Esophagus squamous epithelium (tissue), 5 donors: ENCODE data around the gene B4GALNT4. TPM values are rescaled to one million over a fixed set of nuclear protein-coding genes. Genes with fewer than 3 reads are reported as not detected.
A peak's percentile ranks its signal among the peaks of the same experiment; 100 is the strongest.

Experiments
- DNase-seq: peaks from one replicate; lab custom pipeline; 2025; lab: John Stamatoyannopoulos, UW
- H3K27ac ChIP-seq, 4 donors: fragments of 200-600 bp; sonication (generic); one replicate each; pipeline ENCODE4 v1.5.1; 2016 to 2019; ENCODE audit warnings: mild to moderate bottlenecking in 1 of 4
- H3K27me3 ChIP-seq, 4 donors: fragments of 200-600 bp; sonication (generic); 1 replicate in 3 of 4; 2 replicates in 1 of 4; pipeline versions ENCODE4 v1.5.1 to v1.6.0; 2017 to 2021; ENCODE audit warnings: antibody characterized with exemption in 1 of 4
- H3K36me3 ChIP-seq, 3 donors: fragments of 200-600 bp; sonication (generic); one replicate each; pipeline ENCODE4 v1.5.1; 2016 to 2019
- H3K4me1 ChIP-seq, 3 donors: fragments of 200-600 bp; sonication (generic); one replicate each; pipeline ENCODE4 v1.5.1; 2017 to 2019
- H3K4me3 ChIP-seq, 4 donors: fragments of 200-600 bp; sonication (generic); 1 replicate in 3 of 4; 2 replicates in 1 of 4; pipeline ENCODE4 v1.5.1; 2016 to 2019; ENCODE audit warnings: mild to moderate bottlenecking in 2 of 4, moderate library complexity in 1 of 4
- H3K9me3 ChIP-seq, 3 donors: fragments of 200-600 bp; sonication (generic); one replicate each; pipeline ENCODE4 v1.5.1; 2016 to 2019
- CTCF ChIP-seq, 6 experiments: fragments of 450-650 bp in 4 of 6; fragments of 200-600 bp in 2 of 6; sonication (generic) in 2 of 6; IDR thresholded peaks; one replicate each; pipeline ENCODE4 v1.5.1; 2016 to 2019; ENCODE audit warnings: antibody characterized with exemption in 6 of 6, mild to moderate bottlenecking in 4 of 6, moderate library complexity in 4 of 6
- POLR2A ChIP-seq, 4 donors: fragments of 450-650 bp; IDR thresholded peaks; one replicate each; pipeline ENCODE4 v1.6.1; 2017; ENCODE audit warnings: antibody characterized with exemption in 4 of 4, mild to moderate bottlenecking in 4 of 4, moderate library complexity in 3 of 4
- WGBS, 2 donors: methylation state at CpG; one replicate each; pipeline ENCODE4 v1.1.5; 2018; 5-methylcytosine and 5-hydroxymethylcytosine counted together
- intact Hi-C: fragments of 100-400 bp; cut with DNase I; formaldehyde crosslinking; loops from one replicate; pipeline ENCODE4 v1.15.0; 2022
- total RNA-seq, 4 donors: library from RNA; depleted of rRNA; stranded (reverse); fragments of >200 nt; gene quantifications; one replicate each; pipeline ENCODE4 v1.1.0, GENCODE V29; 2016
- donor health status: DM: yes; HTN: yes; CAD: no.

B4GALNT4 gene
- total RNA-seq, 4 donors from 2014 or later = 0.97 to 7.9 (median 3.3) TPM

GRCh38 chr11:364991-365725, 4.1 kb upstream of the B4GALNT4 start:
- H3K27me3 ChIP-seq = peaks cover 6 to 62% (median 14%) of the 10 kb centered on the region in 4 donors
- no peak overlapping the region for H3K27ac ChIP-seq
- 70 to 84% methylated on average over 9 to 22 of the region's 22 CpGs for WGBS, 2 donors
- DNase-seq = no peak
- H3K4me1 ChIP-seq = peaks cover 12 to 33% (median 13%) of the 10 kb centered on the region in 3 donors
- no peak overlapping the region for H3K4me3 ChIP-seq
- intact Hi-C loops = loop anchor here (5.0 kb wide), 1 partner anchor 63 kb away; no protein-coding TSS in a partner anchor
- no peak for TF ChIP-seq POLR2A (IDR thresholded peaks at IDR 0.05)
- TF ChIP-seq CTCF (IDR thresholded peaks at IDR 0.05) = no peak
- no peaks in the 10 kb centered on the region for H3K36me3 ChIP-seq
- peaks cover 0 to 12% (median 0%) of the 10 kb centered on the region in 3 donors for H3K9me3 ChIP-seq

DNA sequence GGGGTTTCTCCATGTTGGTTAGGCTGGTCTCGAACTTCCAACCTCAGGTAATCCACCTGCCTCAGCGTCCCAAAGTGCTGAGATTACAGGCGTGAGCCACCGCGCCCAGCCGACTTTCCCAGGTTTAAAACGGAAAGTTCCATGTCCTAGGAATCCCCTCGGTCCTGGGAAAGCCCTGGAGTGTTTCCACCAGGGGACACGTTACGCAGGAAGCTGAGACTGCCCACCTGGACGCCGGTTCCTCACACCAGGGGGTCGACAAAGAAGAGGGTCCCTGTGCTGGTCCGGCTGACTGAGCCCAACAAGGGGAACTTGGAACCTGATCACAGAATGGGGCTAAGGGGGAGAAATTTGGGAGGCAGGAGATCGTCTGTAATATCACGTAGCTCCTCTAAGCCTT, 3.5 kb upstream of the B4GALNT4 start:
- H3K36me3 ChIP-seq = no peaks in the 10 kb centered on the region
- intact Hi-C loops = no loop called here
- WGBS, 2 donors = 27 to 53% methylated on average over 2 to 3 of the region's 16 CpGs
- peaks cover 13 to 40% (median 15%) of the 10 kb centered on the region in 3 donors for H3K4me1 ChIP-seq
- H3K9me3 ChIP-seq = peaks cover 0 to 10% (median 0%) of the 10 kb centered on the region in 3 donors
- no peak for TF ChIP-seq POLR2A (IDR thresholded peaks at IDR 0.05)
- TF ChIP-seq CTCF (IDR thresholded peaks at IDR 0.05) = no peak
- H3K27ac ChIP-seq = no peak overlapping the region
- no peak overlapping the region for H3K4me3 ChIP-seq
- peaks cover 6 to 62% (median 17%) of the 10 kb centered on the region in 4 donors for H3K27me3 ChIP-seq
- no peak for DNase-seq

DNA sequence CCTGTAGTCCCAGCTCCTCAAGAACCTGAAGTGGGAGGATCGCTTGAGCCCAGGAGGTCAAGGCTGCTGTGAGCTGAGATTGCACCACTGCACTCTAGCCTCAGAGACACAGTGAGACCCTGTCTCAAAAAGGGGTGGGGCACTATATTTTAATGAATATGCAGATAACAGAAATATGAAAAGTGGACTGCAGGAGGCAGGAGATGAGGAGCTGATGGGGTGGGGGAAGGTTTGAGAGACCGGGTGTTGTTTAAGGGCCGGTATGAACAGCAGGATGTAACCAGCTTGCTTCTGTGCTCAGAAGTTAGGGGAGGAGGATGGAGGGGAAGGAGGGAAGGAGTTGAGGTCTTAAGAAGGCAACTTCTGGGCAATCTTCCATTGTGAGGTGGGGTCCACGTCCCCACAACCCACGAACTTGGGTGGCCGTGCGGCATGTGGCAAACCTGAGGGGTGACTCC, 1.3 kb upstream of the B4GALNT4 start:
- Histone ChIP-seq H3K4me1 (peaks cover 13 to 44% (median 15%) of the 10 kb centered on the region in 3 donors), H3K4me3 (no peak overlapping the region), H3K27me3 (peaks cover 6 to 65% (median 17%) of the 10 kb centered on the region in 4 donors), H3K9me3 (no peaks in the 10 kb centered on the region), H3K27ac (no peak overlapping the region), H3K36me3 (no peaks in the 10 kb centered on the region)
- 26 to 31% methylated on average over 7 of the region's 7 CpGs for WGBS, 2 donors
- intact Hi-C loops = no loop called here
- DNase-seq = no peak
- TF ChIP-seq POLR2A (IDR thresholded peaks at IDR 0.05) (no peak), CTCF (IDR thresholded peaks at IDR 0.05) (no peak)

DNA sequence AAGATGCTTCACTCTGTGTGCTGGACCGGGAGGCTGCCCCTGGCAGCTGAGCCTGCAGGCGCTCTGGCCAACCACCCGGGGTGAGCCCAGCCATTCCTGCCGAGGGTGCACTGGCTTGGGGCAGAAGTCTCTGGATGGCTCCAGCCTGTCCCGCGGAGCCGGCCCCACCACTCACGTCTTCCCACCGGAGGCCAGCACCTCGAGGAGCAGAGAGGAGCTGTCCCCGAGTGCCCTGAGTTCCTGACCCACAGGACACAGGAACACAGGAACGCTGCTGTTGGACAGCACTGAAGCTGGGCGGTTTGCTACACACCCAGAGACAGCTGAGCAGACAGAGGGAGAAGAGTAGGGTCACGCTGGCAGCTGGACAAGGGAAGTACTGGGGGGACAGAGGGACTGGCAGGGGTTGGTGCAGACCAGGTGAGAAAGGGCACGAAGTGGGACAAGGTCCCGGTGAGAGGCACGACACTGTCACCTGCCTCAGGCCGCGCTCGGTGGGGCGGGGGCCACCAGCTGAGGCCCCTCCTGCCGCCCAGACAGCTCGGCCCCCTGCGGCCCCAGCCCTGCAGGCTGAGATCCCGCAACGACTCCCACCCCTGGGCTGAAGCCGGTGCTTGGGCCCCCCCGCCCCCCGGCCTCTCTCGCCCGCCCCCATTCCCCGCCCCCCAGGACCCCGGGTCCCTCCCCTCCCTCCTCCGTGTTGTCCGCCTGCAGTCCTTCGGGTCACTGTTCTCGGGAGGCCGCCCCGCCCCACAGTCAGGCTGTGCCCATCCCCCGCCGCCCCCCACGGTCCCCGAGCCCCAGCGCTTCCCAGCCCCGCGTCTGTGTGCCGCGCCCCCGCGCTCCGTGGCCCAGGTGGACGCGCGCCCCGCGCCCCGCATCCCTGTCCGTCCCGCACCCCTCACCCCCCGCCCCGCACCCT, 624 bp upstream of the B4GALNT4 start:
- peak overlapping the region in 3 of 4 donors; percentile 2 to 55 (median 44) for H3K4me3 ChIP-seq
- peaks cover 13 to 44% (median 15%) of the 10 kb centered on the region in 3 donors for H3K4me1 ChIP-seq
- DNase-seq = no peak
- peak overlapping the region in 1 of 4 donors; percentile 13 for H3K27ac ChIP-seq
- no peaks in the 10 kb centered on the region for H3K9me3 ChIP-seq
- no peaks in the 10 kb centered on the region for H3K36me3 ChIP-seq
- peaks cover 6 to 65% (median 17%) of the 10 kb centered on the region in 4 donors for H3K27me3 ChIP-seq
- TF ChIP-seq CTCF (IDR thresholded peaks at IDR 0.05) = no peak
- TF ChIP-seq POLR2A (IDR thresholded peaks at IDR 0.05) = no peak
- WGBS, 2 donors = 6% methylated on average over 8 of the region's 61 CpGs; no CpG with 5 or more reads in 1 of the 2 donors
- intact Hi-C loops = no loop called here
